UCSD-AML1 (cell line): Measurements from ENCODE around the gene ABHD5.

Source experiments
- DNase-seq: peaks from one replicate; lab custom pipeline; 2025; ENCODE audit not compliant: unreplicated experiment; lab: John Stamatoyannopoulos, UW

Gene ABHD5

GRCh38 chr3:43718296-43718695 is 27.6 kb downstream of the ABHD5 start:
- DNase-seq: no peak

- DNase-seq: no peak
These were observed 32.5 kb downstream of the ABHD5 start for GRCh38 chr3:43723121-43723734.

GRCh38 chr3:43726521-43726920 is 35.8 kb downstream of the ABHD5 start:
- DNase-seq: no peak

- no peak for DNase-seq
These were observed 37.2 kb downstream of the ABHD5 start for GRCh38 chr3:43727930-43728329.

GRCh38 chr3:43728476-43728875 is 37.7 kb downstream of the ABHD5 start:
- DNase-seq: no peak

- no peak for DNase-seq
These were observed 38.2 kb downstream of the ABHD5 start for GRCh38 chr3:43728947-43729346.

- no peak for DNase-seq
These were observed 39.1 kb downstream of the ABHD5 start for GRCh38 chr3:43729707-43730414.

GRCh38 chr3:43732747-43733425 is 42.1 kb downstream of the ABHD5 start:
- no peak for DNase-seq

- DNase-seq: no peak
These were observed 43.0 kb downstream of the ABHD5 start for GRCh38 chr3:43733459-43734384.

- no peak for DNase-seq
These were observed 43.9 kb downstream of the ABHD5 start for GRCh38 chr3:43734685-43735084.

- DNase-seq: no peak
These were observed 44.9 kb downstream of the ABHD5 start for GRCh38 chr3:43735618-43736017.

GRCh38 chr3:43736558-43737440 is 46.1 kb downstream of the ABHD5 start:
- DNase-seq: no peak

- DNase-seq: no peak
These were observed 47.6 kb downstream of the ABHD5 start for GRCh38 chr3:43738305-43738704.

GRCh38 chr3:43742920-43743319 is 52.2 kb downstream of the ABHD5 start:
- no peak for DNase-seq

GRCh38 chr3:43747641-43748040 is 56.9 kb downstream of the ABHD5 start:
- no peak for DNase-seq

GRCh38 chr3:43748179-43748578 is 57.4 kb downstream of the ABHD5 start:
- DNase-seq: no peak

- DNase-seq: no peak
These were observed 57.9 kb downstream of the ABHD5 start for GRCh38 chr3:43748645-43749044.

- no peak for DNase-seq
These were observed 62.2 kb downstream of the ABHD5 start for GRCh38 chr3:43752905-43753304.

- no peak for DNase-seq
These were observed 63.3 kb downstream of the ABHD5 start for GRCh38 chr3:43753741-43754715.
